Upper lobe of left lung (tissue), 4 donors: ENCODE measurements around the gene SEC14L5.

Experiments
- CTCF ChIP-seq, 6 experiments: fragments of 450-650 bp in 4 of 6; fragments of 200-600 bp in 2 of 6; sonication (generic) in 2 of 6; IDR thresholded peaks; one replicate each; pipeline ENCODE4 v1.5.1; 2016 to 2019; ENCODE audit warnings: antibody characterized with exemption in 6 of 6
- POLR2A ChIP-seq, 4 donors: fragments of 450-650 bp; IDR thresholded peaks; one replicate each; pipeline ENCODE4 v1.5.1; 2016 to 2017; ENCODE audit warnings: antibody characterized with exemption in 4 of 4, mild to moderate bottlenecking in 2 of 4

- TF ChIP-seq CTCF (IDR thresholded peaks at IDR 0.05) (no peak), POLR2A (IDR thresholded peaks at IDR 0.05) (no peak)
Observed at GRCh38 chr16:4989391-4990006, 31.4 kb downstream of the SEC14L5 start.
